NOMO-1 treated with dmso at 0.1 percent for 144 hours (cell line): ENCODE results near the gene CORIN.
"Not testable (repeated sequence)": the region's sequence is repeated elsewhere in the genome, so short reads cannot be mapped to it uniquely, and the experiment has no call there.

Experiments used
- DNase-seq: peaks from one replicate; lab custom pipeline; 2025; ENCODE audit not compliant: unreplicated experiment; lab: John Stamatoyannopoulos, UW

The CORIN gene

GRCh38 chr4:47577779-47578553 lies 259.9 kb downstream of the CORIN start:
- no peak for DNase-seq

GRCh38 chr4:47572981-47573380 lies 264.9 kb downstream of the CORIN start:
- no peak for DNase-seq

GRCh38 chr4:47570816-47571215 lies 267.1 kb downstream of the CORIN start:
- DNase-seq: no peak

GRCh38 chr4:47567511-47567910 lies 270.4 kb downstream of the CORIN start:
- no peak for DNase-seq

GRCh38 chr4:47566969-47567368 lies 270.9 kb downstream of the CORIN start:
- DNase-seq: no peak

- DNase-seq: no peak
Observed at GRCh38 chr4:47566566-47566965, 271.3 kb downstream of the CORIN start.

GRCh38 chr4:47562297-47562696 lies 275.6 kb downstream of the CORIN start:
- no peak for DNase-seq

GRCh38 chr4:47561331-47561730 lies 276.5 kb downstream of the CORIN start:
- DNase-seq: no peak

- DNase-seq: no peak
Observed at GRCh38 chr4:47560682-47561081, 277.2 kb downstream of the CORIN start.

- no peak for DNase-seq
Observed at GRCh38 chr4:47557255-47557654, 280.6 kb downstream of the CORIN start.

GRCh38 chr4:47555920-47556319 lies 281.9 kb downstream of the CORIN start:
- not testable (repeated sequence) for DNase-seq

GRCh38 chr4:47553329-47554125 lies 284.3 kb downstream of the CORIN start:
- no peak for DNase-seq

- no peak for DNase-seq
Observed at GRCh38 chr4:47551682-47552081, 286.2 kb downstream of the CORIN start.

GRCh38 chr4:47550899-47551548 lies 286.8 kb downstream of the CORIN start:
- no peak for DNase-seq

- DNase-seq: not testable (repeated sequence)
Observed at GRCh38 chr4:47550357-47550756, 287.5 kb downstream of the CORIN start.
